BJ (cell line): ENCODE measurements around the gene NEU1. TPM values are rescaled to one million over a fixed set of nuclear protein-coding genes. Genes with fewer than 3 reads are reported as not detected.
"Not testable (repeated sequence)": the region's sequence is repeated elsewhere in the genome, so short reads cannot be mapped to it uniquely, and the experiment has no call there.

ENCODE experiments used
- CTCF ChIA-PET: fragments of 350-600 bp; formaldehyde crosslinking; extraction: SDS; loops from one replicate; lab custom pipeline; 2021; ENCODE audit warnings: antibody characterized with exemption, inconsistent platforms; lab: Yijun Ruan, JAX
- POLR2A ChIA-PET: fragments of 300-600 bp; sonication (Branson Sonifier 250); formaldehyde crosslinking; extraction: SDS; loops from one replicate; lab custom pipeline; 2021; ENCODE audit warnings: antibody characterized with exemption; lab: Charles Lee
- DNase-seq: peaks from one replicate; pipeline ENCODE4 v3.0.0-alpha.2; 2011; ENCODE audit warnings: low read depth
- H3K27me3 ChIP-seq: 2 replicates; pipeline ENCODE4 v1.6.0; 2011; ENCODE audit warnings: low read length; ENCODE audit not compliant: control insufficient read depth, insufficient read depth
- H3K36me3 ChIP-seq: 2 replicates; pipeline ENCODE4 v1.5.1; 2011; ENCODE audit warnings: low read length; ENCODE audit not compliant: control insufficient read depth, insufficient read depth
- H3K4me3 ChIP-seq: 2 replicates; pipeline ENCODE4 v1.5.1; 2011; ENCODE audit warnings: low read depth, mild to moderate bottlenecking, control low read depth, low read length
- polyA plus RNA-seq: library from polyadenylated mRNA; depleted of rRNA; stranded (reverse); fragments of >200 nt; gene quantifications from 2 replicates; pipeline ENCODE4 v1.2.3, GENCODE V29; 2011
- TF ChIP-seq, protein P1 (sequence below): IDR thresholded peaks from 2 replicates; pipeline ENCODE4 v1.5.1; 2011; ENCODE audit warnings: low read depth, mild to moderate bottlenecking, control low read depth, inconsistent platforms, low read length, moderate library complexity; ENCODE audit not compliant: insufficient read depth

Gene NEU1
- polyA plus RNA-seq, 1 experiment = 48.1 TPM

DNA sequence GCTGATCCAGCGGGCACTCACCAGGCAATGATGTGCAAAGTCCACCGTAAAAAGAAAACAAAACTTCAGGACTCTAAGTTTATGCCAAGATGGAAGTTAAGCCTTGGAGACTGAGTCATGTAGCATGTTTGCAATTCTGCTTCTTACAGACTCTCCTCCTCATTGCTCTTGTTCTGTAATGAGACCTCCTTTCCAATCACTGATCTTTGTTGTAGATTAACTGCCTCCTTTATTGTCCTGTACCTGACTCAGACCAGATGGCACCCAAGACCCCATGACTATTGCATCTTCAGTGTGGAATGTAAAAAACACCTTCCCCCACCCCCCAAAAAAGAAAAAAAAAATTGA is 11.2 kb downstream of the NEU1 start:
- Histone ChIP-seq H3K36me3 (no peaks in the 10 kb centered on the region), H3K27me3 (no peaks in the 10 kb centered on the region), H3K4me3 (no peak overlapping the region)
- TF ChIP-seq, protein P1, sequence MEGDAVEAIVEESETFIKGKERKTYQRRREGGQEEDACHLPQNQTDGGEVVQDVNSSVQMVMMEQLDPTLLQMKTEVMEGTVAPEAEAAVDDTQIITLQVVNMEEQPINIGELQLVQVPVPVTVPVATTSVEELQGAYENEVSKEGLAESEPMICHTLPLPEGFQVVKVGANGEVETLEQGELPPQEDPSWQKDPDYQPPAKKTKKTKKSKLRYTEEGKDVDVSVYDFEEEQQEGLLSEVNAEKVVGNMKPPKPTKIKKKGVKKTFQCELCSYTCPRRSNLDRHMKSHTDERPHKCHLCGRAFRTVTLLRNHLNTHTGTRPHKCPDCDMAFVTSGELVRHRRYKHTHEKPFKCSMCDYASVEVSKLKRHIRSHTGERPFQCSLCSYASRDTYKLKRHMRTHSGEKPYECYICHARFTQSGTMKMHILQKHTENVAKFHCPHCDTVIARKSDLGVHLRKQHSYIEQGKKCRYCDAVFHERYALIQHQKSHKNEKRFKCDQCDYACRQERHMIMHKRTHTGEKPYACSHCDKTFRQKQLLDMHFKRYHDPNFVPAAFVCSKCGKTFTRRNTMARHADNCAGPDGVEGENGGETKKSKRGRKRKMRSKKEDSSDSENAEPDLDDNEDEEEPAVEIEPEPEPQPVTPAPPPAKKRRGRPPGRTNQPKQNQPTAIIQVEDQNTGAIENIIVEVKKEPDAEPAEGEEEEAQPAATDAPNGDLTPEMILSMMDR = no peak
- POLR2A ChIA-PET = no interaction called here
- CTCF ChIA-PET = no interaction called here
- no peak for DNase-seq

DNA sequence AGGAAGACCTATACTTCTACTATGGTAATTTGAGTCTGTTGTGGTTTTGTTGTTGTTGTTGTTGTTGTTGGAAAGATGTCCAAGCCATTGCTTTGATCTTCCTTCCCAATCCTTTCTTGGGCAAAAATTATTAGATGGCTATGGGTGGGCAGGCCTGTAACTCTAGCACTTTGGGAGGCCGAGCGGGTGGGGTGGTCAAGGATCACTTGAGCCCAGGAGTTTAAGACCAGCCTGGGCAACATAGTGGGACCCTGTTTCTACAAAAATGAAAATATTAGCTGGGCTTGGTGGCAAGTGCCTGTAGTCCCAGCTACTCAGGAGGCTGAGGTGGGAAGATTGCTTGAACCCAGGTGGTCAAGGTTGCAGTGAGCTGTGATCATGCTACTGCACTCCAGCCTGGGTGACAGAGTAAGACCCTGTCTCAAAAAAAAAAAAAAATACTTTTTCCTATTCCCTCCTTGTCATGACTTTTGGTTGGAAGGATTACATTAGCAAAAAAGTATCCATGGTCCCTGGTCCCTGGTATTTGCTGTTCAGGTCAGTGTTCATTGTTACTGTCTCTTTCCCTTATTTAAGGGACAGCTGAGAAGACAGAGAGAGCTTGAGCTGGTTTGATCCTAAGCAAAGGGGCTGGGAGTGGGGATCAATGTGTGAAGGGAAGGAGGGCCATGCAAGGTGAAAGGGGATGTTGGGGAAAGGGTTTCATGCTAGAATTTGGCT is 11.7 kb downstream of the NEU1 start:
- H3K4me3 ChIP-seq = no peak overlapping the region
- CTCF ChIA-PET = no interaction called here
- no peak for DNase-seq
- no peaks in the 10 kb centered on the region for H3K27me3 ChIP-seq
- TF ChIP-seq, protein P1 = no peak
- POLR2A ChIA-PET = no interaction called here
- no peaks in the 10 kb centered on the region for H3K36me3 ChIP-seq

DNA sequence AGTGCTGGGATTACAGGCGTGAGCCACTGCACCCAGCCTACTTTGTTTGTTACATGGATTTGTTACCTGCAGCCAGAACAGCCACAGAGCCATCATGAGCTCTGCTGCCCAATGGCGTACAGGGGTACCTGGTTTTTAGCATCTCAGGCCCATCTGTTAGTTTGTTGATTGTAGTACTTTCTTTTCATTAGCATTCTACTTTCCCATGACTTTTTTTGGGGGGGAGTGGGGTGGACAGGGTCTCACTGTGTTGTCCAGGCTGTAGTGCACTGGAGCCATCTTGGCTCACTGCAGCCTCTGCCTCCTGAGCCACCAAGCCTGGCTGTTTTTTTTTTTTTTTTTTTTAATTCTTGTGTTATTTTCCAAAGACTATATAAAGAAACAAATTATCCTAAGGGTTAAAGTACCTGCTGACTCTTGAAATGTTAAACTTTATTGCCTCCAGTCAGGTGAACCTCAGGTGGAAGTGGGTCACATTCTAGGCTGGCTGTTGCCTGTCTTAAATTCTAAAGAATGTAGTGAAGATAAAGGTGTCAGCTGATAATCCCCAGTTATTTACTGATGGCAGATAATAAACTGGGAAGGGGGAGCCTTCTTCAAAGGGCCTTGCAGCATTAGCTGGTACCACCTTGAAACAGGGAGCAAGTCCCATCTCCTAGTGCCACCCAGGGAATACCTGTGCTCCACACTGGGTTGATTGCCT is 15.2 kb downstream of the NEU1 start:
- no peaks in the 10 kb centered on the region for H3K27me3 ChIP-seq
- DNase-seq = no peak
- peaks cover 2% of the 10 kb centered on the region; the same call in 1 of the 2 replicates for H3K36me3 ChIP-seq
- POLR2A ChIA-PET = interaction anchor here (0.6 kb wide), 1 partner anchor 10 kb away, joined by 3 read pairs; no protein-coding TSS in a partner anchor
- H3K4me3 ChIP-seq = no peak overlapping the region
- TF ChIP-seq, protein P1 = no peak
- CTCF ChIA-PET = interaction anchor here (0.9 kb wide), 1 partner anchor 12 kb away, joined by 3 read pairs; no protein-coding TSS in a partner anchor

DNA sequence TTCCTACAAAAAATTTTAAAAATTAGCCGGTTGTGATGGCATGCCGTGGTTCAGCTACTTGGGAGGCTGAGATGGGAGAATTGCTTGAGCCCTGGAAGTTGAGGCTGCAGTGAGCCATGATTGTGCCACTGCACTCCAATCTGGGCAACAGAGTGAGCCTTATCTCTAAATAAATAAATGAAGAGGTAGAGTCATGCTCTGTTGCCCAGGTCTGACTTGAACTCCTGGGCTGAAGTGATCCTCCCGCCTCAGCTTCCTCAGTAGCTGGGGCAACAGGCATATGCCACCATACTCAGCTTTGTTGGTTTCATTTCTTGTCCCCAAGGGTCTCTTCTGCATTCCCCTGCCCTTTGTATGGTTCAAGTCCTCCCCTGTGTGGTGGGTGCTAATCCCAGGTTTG is 18.1 kb downstream of the NEU1 start:
- H3K27me3 ChIP-seq = no peaks in the 10 kb centered on the region
- ChIA-PET POLR2A (interaction anchor here (0.6 kb wide), 1 partner anchor 57 kb away, joined by 19 read pairs; the partner anchor contains the start of gene ZBTB12), CTCF (no interaction called here)
- TF ChIP-seq, protein P1 = no peak
- no peak for DNase-seq
- peaks cover 6% of the 10 kb centered on the region for H3K36me3 ChIP-seq
- no peak overlapping the region for H3K4me3 ChIP-seq

DNA sequence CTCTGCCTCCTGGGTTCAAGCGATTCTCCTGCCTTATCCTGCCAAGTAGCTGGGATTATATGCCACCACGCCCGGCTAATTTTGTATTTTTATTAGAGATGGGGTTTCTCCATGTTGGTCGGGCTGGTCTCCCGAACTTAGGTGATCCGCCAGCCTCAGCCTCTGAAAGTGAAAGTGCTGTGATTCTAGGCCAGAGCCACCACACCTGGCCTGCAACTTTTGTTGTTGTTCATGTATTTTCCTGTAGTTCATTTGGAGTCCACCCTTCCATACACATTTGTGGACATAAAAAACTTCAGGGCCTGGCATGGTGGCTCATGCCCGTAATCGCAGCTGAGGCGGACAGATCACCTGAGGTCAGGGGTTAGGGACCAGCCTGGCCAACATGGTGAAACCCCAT is 20.6 kb downstream of the NEU1 start:
- CTCF ChIA-PET = no interaction called here
- Histone ChIP-seq H3K36me3 (peaks cover 13% of the 10 kb centered on the region), H3K27me3 (no peaks in the 10 kb centered on the region), H3K4me3 (no peak overlapping the region)
- POLR2A ChIA-PET = no interaction called here
- TF ChIP-seq, protein P1 = no peak
- no peak for DNase-seq

DNA sequence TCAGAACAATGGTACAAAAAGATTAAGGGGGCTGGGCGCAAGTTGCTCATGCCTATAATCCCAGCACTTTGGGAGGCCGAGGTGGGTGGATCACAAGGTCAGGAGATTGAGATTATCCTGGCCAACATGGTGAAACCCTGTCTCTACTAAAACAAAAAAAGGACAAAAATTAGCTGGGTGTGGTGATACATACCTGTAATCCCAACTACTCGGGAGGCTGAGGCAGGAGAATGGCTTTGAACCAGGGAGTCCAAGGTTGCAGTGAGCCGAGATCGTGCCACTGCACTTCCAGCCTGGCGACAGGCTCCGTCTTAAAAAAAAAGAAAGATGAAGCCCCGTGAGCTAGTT is 22.9 kb downstream of the NEU1 start:
- H3K27me3 ChIP-seq, DNase-seq, POLR2A ChIA-PET, H3K4me3 ChIP-seq: not testable (repeated sequence)
- CTCF ChIA-PET = interaction anchor here (0.6 to 0.8 kb wide), 4 partner anchors 26 to 120 kb away, joined by 3 read pairs; partner anchors contain the start of gene DDAH2
- peaks cover 13% of the 10 kb centered on the region for H3K36me3 ChIP-seq
